HEK293 (cell line): ENCODE measurements around the gene DCDC2B.
A peak's percentile ranks its signal among the peaks of the same experiment; 100 is the strongest.

Experiments used
- BCL6B ChIP-seq: fragments of 450-650 bp; formaldehyde crosslinking; IDR thresholded peaks from 2 replicates; pipeline ENCODE4 v1.5.1; 2017; ENCODE audit warnings: missing biosample characterization, missing genetic modification characterization
- GFI1B ChIP-seq: fragments of 450-650 bp; formaldehyde crosslinking; IDR thresholded peaks from 2 replicates; pipeline ENCODE4 v1.5.1; 2016; ENCODE audit warnings: missing biosample characterization, missing genetic modification characterization
- GLI4 ChIP-seq: fragments of 450-650 bp; formaldehyde crosslinking; IDR thresholded peaks from 2 replicates; pipeline ENCODE4 v1.5.1; 2016; ENCODE audit warnings: missing biosample characterization, missing genetic modification characterization
- INSM2 ChIP-seq: fragments of 450-650 bp; formaldehyde crosslinking; IDR thresholded peaks from 2 replicates; pipeline ENCODE4 v1.5.1; 2016; ENCODE audit warnings: missing biosample characterization, missing genetic modification characterization
- PRDM1 ChIP-seq: fragments of 450-650 bp; formaldehyde crosslinking; IDR thresholded peaks from 2 replicates; pipeline ENCODE4; 2016; ENCODE audit warnings: missing biosample characterization, missing genetic modification characterization
- SALL2 ChIP-seq: fragments of 450-650 bp; formaldehyde crosslinking; IDR thresholded peaks from 2 replicates; pipeline ENCODE4 v1.5.0; 2017; ENCODE audit warnings: missing biosample characterization, mild to moderate bottlenecking, missing genetic modification characterization, borderline replicate concordance
- SETDB1 ChIP-seq: IDR thresholded peaks from one replicate; pipeline ENCODE4 v1.6.1; 2017; ENCODE audit warnings: mild to moderate bottlenecking, low read length, moderate library complexity, mixed read lengths; ENCODE audit not compliant: insufficient read length
- ZFP41 ChIP-seq: fragments of 450-650 bp; formaldehyde crosslinking; IDR thresholded peaks from 2 replicates; pipeline ENCODE4 v1.5.1; 2016; ENCODE audit warnings: missing biosample characterization, missing genetic modification characterization, borderline replicate concordance
- ZNF133 ChIP-seq: fragments of 450-650 bp; formaldehyde crosslinking; IDR thresholded peaks from 2 replicates; pipeline ENCODE4 v1.5.1; 2016; ENCODE audit warnings: missing biosample characterization, missing genetic modification characterization
- ZNF138 ChIP-seq: fragments of 450-650 bp; formaldehyde crosslinking; IDR thresholded peaks from 2 replicates; pipeline ENCODE4 v1.5.1; 2016; ENCODE audit warnings: missing biosample characterization, missing genetic modification characterization, borderline replicate concordance
- ZNF169 ChIP-seq: fragments of 450-650 bp; formaldehyde crosslinking; IDR thresholded peaks from 2 replicates; pipeline ENCODE4 v1.5.1; 2016; ENCODE audit warnings: missing biosample characterization, missing genetic modification characterization
- ZNF280C ChIP-seq: fragments of 450-650 bp; formaldehyde crosslinking; IDR thresholded peaks from 2 replicates; pipeline ENCODE4 v1.5.1; 2016; ENCODE audit warnings: missing biosample characterization, missing genetic modification characterization
- ZNF544 ChIP-seq: fragments of 450-650 bp; formaldehyde crosslinking; IDR thresholded peaks from 2 replicates; pipeline ENCODE4 v1.5.0; 2017; ENCODE audit warnings: missing biosample characterization, missing genetic modification characterization
- ZNF549 ChIP-seq: fragments of 450-650 bp; IDR thresholded peaks from 2 replicates; pipeline ENCODE4 v1.5.1; 2018; ENCODE audit warnings: missing biosample characterization, missing genetic modification characterization, mild to moderate bottlenecking, inconsistent platforms, moderate library complexity
- ZNF610 ChIP-seq: fragments of 450-650 bp; formaldehyde crosslinking; IDR thresholded peaks from 2 replicates; pipeline ENCODE4 v1.5.1; 2016; ENCODE audit warnings: missing biosample characterization, missing genetic modification characterization, borderline replicate concordance
- ZNF621 ChIP-seq: fragments of 450-650 bp; formaldehyde crosslinking; IDR thresholded peaks from 2 replicates; pipeline ENCODE4 v1.5.1; 2017; ENCODE audit warnings: missing biosample characterization, missing genetic modification characterization
- ZNF654 ChIP-seq: fragments of 450-650 bp; formaldehyde crosslinking; IDR thresholded peaks from 2 replicates; pipeline ENCODE4 v1.5.1; 2016; ENCODE audit warnings: low read depth, missing biosample characterization, missing genetic modification characterization
- ZNF677 ChIP-seq: fragments of 450-650 bp; IDR thresholded peaks from 2 replicates; pipeline ENCODE4 v1.5.0; 2018; ENCODE audit warnings: missing biosample characterization, mild to moderate bottlenecking, missing genetic modification characterization, moderate library complexity
- ZNF785 ChIP-seq: fragments of 450-650 bp; formaldehyde crosslinking; IDR thresholded peaks from 2 replicates; pipeline ENCODE4 v1.5.1; 2016; ENCODE audit warnings: missing biosample characterization, missing genetic modification characterization
- ZNF843 ChIP-seq: fragments of 450-650 bp; formaldehyde crosslinking; IDR thresholded peaks from 2 replicates; pipeline ENCODE4 v1.5.1; 2016; ENCODE audit warnings: missing biosample characterization, missing genetic modification characterization
- TF ChIP-seq, protein P1 (sequence below): fragments of 450-650 bp; formaldehyde crosslinking; IDR thresholded peaks from 2 replicates; pipeline ENCODE4 v1.5.1; 2016; ENCODE audit warnings: missing biosample characterization, missing genetic modification characterization
- TF ChIP-seq, protein P2 (sequence below): fragments of 450-650 bp; formaldehyde crosslinking; IDR thresholded peaks from 2 replicates; pipeline ENCODE4 v1.5.1; 2017; ENCODE audit warnings: missing biosample characterization, missing genetic modification characterization
- TF ChIP-seq, protein P3 (sequence below): fragments of 450-650 bp; formaldehyde crosslinking; IDR thresholded peaks from 2 replicates; pipeline ENCODE4 v1.5.1; 2017; ENCODE audit warnings: missing biosample characterization, missing genetic modification characterization
- TF ChIP-seq, protein P4 (sequence below): fragments of 450-650 bp; formaldehyde crosslinking; IDR thresholded peaks from 2 replicates; pipeline ENCODE4 v1.5.1; 2016; ENCODE audit warnings: missing biosample characterization, missing genetic modification characterization

The DCDC2B gene

DNA sequence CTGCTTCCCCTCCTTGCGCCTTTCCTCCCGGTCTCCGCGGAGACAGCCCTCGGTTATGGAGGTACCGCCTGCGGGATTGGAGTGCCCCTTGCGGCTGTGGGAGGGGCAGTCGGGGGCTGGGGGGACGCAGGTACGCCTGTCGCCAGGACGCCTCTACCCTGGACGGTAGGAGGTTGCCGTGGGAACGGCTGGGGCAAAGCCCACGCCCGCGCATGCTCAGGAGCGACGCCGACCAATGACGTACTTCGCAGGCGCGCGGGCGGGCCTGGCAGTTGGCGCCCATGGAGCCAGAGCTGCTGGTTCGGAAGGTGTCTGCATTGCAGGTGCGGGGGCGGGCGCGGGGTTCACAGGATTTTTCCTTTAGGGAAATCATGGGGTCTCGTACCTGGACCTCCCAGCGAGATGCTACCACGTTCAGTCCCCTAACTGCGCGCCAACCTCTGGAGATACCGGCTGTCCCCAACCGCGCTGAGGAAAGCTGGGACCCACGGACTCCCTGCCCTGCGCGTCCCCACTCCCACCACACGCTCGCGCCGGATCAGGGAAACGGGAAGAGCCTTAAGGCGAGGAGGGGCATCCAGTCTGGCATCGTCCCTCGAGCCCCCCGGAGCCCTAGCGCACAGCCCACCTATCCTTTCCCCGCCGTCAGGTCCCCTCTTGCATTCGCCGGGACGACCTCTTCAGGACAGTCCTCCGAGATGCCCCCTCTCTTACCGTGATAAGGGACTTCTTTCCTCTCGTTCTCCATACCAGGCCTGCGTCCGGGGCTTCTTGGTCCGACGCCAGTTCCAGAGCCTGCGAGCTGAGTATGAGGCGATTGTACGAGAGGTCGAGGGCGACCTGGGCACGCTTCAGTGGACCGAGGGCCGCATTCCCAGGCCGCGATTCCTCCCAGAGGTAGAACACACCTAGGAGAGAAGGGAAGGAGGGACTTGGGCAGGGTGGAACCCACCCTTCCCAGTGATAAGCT lies 3.2 kb upstream of the DCDC2B start, which contains the start of gene IQCC (continued):
- TF ChIP-seq ZNF169 (tag by site-specific recombination), result no peak
- no peak for TF ChIP-seq ZNF133 (tag by site-specific recombination)
- no peak for TF ChIP-seq ZNF280C (tag by site-specific recombination)
- no peak for TF ChIP-seq ZNF544
- TF ChIP-seq SETDB1, result no peak
- TF ChIP-seq ZNF138, result no peak
- TF ChIP-seq INSM2 (tag by site-specific recombination), result no peak; the same call in 1 of the 2 replicates
- TF ChIP-seq ZNF677 (tag by site-specific recombination), result no peak
- TF ChIP-seq, protein P1, sequence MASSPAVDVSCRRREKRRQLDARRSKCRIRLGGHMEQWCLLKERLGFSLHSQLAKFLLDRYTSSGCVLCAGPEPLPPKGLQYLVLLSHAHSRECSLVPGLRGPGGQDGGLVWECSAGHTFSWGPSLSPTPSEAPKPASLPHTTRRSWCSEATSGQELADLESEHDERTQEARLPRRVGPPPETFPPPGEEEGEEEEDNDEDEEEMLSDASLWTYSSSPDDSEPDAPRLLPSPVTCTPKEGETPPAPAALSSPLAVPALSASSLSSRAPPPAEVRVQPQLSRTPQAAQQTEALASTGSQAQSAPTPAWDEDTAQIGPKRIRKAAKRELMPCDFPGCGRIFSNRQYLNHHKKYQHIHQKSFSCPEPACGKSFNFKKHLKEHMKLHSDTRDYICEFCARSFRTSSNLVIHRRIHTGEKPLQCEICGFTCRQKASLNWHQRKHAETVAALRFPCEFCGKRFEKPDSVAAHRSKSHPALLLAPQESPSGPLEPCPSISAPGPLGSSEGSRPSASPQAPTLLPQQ (tag by site-specific recombination), result peak; percentile 67
- no peak for TF ChIP-seq ZNF549 (tag by site-specific recombination)
- TF ChIP-seq ZNF785, result no peak
- TF ChIP-seq GFI1B (tag by site-specific recombination), result no peak
- no peak for TF ChIP-seq BCL6B
- 0 out of 2 replicates have a peak, but pooled peaks have one; percentile 31 for TF ChIP-seq ZNF610 (tag by site-specific recombination)
- TF ChIP-seq, protein P2, sequence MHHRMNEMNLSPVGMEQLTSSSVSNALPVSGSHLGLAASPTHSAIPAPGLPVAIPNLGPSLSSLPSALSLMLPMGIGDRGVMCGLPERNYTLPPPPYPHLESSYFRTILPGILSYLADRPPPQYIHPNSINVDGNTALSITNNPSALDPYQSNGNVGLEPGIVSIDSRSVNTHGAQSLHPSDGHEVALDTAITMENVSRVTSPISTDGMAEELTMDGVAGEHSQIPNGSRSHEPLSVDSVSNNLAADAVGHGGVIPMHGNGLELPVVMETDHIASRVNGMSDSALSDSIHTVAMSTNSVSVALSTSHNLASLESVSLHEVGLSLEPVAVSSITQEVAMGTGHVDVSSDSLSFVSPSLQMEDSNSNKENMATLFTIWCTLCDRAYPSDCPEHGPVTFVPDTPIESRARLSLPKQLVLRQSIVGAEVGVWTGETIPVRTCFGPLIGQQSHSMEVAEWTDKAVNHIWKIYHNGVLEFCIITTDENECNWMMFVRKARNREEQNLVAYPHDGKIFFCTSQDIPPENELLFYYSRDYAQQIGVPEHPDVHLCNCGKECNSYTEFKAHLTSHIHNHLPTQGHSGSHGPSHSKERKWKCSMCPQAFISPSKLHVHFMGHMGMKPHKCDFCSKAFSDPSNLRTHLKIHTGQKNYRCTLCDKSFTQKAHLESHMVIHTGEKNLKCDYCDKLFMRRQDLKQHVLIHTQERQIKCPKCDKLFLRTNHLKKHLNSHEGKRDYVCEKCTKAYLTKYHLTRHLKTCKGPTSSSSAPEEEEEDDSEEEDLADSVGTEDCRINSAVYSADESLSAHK (tag by site-specific recombination), result no peak
- TF ChIP-seq, protein P3, sequence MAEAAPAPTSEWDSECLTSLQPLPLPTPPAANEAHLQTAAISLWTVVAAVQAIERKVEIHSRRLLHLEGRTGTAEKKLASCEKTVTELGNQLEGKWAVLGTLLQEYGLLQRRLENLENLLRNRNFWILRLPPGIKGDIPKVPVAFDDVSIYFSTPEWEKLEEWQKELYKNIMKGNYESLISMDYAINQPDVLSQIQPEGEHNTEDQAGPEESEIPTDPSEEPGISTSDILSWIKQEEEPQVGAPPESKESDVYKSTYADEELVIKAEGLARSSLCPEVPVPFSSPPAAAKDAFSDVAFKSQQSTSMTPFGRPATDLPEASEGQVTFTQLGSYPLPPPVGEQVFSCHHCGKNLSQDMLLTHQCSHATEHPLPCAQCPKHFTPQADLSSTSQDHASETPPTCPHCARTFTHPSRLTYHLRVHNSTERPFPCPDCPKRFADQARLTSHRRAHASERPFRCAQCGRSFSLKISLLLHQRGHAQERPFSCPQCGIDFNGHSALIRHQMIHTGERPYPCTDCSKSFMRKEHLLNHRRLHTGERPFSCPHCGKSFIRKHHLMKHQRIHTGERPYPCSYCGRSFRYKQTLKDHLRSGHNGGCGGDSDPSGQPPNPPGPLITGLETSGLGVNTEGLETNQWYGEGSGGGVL, result no peak
- no peak for TF ChIP-seq GLI4
- no peak for TF ChIP-seq SALL2 (tag by site-specific recombination)
- TF ChIP-seq ZFP41 (tag by site-specific recombination), result no peak
- peak; percentile 34; the same call in 1 of the 2 replicates for TF ChIP-seq ZNF843 (tag by site-specific recombination)
- TF ChIP-seq ZNF654, result no peak
- TF ChIP-seq ZNF621 (tag by site-specific recombination), result no peak
- no peak for TF ChIP-seq PRDM1 (tag by site-specific recombination)
- TF ChIP-seq, protein P4, sequence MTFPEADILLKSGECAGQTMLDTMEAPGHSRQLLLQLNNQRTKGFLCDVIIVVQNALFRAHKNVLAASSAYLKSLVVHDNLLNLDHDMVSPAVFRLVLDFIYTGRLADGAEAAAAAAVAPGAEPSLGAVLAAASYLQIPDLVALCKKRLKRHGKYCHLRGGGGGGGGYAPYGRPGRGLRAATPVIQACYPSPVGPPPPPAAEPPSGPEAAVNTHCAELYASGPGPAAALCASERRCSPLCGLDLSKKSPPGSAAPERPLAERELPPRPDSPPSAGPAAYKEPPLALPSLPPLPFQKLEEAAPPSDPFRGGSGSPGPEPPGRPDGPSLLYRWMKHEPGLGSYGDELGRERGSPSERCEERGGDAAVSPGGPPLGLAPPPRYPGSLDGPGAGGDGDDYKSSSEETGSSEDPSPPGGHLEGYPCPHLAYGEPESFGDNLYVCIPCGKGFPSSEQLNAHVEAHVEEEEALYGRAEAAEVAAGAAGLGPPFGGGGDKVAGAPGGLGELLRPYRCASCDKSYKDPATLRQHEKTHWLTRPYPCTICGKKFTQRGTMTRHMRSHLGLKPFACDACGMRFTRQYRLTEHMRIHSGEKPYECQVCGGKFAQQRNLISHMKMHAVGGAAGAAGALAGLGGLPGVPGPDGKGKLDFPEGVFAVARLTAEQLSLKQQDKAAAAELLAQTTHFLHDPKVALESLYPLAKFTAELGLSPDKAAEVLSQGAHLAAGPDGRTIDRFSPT, result peak; percentile 80
